OCI-M1 (cell line): ENCODE results near the gene EHBP1.
"Not testable (repeated sequence)": the region's sequence is repeated elsewhere in the genome, so short reads cannot be mapped to it uniquely, and the experiment has no call there.

Source experiments
- DNase-seq: peaks from one replicate; lab custom pipeline; 2025; lab: John Stamatoyannopoulos, UW

Gene EHBP1

GRCh38 chr2:63073994-63074393 lies 368.5 kb downstream of the EHBP1 start:
- no peak for DNase-seq

GRCh38 chr2:63074399-63074798 lies 368.9 kb downstream of the EHBP1 start:
- not testable (repeated sequence) for DNase-seq

GRCh38 chr2:63078852-63079606 lies 373.5 kb downstream of the EHBP1 start:
- peak; percentile 72 for DNase-seq

GRCh38 chr2:63081404-63081803 lies 375.9 kb downstream of the EHBP1 start:
- DNase-seq = no peak

DNA sequence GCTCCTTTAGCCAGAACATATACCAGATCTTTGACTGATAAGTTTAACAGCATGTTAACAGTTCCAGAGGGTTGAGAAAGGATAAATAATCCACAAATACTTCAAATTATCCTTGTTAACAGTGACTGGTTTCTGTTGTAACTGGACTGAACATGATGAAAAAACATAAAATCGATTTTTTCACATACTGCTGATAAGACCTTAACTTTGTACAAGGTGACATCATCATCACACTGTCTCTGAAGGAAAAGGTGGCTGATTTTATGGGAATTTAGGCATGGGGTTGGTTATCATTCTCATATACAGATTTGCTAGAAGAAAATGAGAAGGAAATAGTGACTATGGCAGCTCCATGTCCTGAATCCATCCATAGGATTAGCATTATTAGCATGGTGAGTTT lies 381.2 kb downstream of the EHBP1 start:
- DNase-seq = no peak

DNA sequence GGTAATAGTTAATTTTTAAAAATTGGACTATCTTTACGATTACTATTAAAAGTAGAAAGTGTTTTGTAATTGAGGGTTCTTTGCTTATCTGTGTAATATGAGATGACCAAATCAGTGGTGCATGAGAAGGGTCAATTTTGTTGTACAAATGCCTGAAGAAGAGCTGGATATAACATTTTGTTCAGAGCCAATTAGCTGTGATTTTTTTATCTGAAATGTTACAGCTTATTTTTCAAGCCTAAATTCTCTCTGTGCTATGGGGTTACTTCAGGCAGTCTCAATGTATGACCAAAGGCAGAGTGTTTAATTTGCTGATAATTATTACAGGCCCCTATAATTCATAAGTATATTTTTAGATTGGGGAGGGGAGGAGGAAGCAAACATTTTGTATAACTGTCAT lies 386.9 kb downstream of the EHBP1 start:
- no peak for DNase-seq

- DNase-seq = no peak
These were observed 387.3 kb downstream of the EHBP1 start for GRCh38 chr2:63092857-63093256.

GRCh38 chr2:63093502-63093901 lies 388.0 kb downstream of the EHBP1 start:
- no peak for DNase-seq
